ENCODE data around the gene PDIA5.

PDIA5 gene

GRCh38 chr3:123064914-123065313 is 1.9 kb upstream of the PDIA5 start:
- Histone ChIP-seq H2AFZ (ENCODE audit: low read length) (no peak overlapping the region), H4K20me1 (ENCODE audit: insufficient read depth, low read length, poor library complexity, severe bottlenecking) (peaks cover 16% of the 10 kb centered on the region), H3K4me3 (ENCODE audit: low read length, poor library complexity, severe bottlenecking) (peak overlapping the region; percentile 5), H3K9ac (ENCODE audit: low read depth, low read length, poor library complexity, severe bottlenecking) (peak overlapping the region; percentile 29), H3K9me2 (replicated peaks; ENCODE audit: low read depth, low read length) (no peaks in the 10 kb centered on the region), H3K27me3 (ENCODE audit: insufficient read depth, low read length, poor library complexity, severe bottlenecking) (no peaks in the 10 kb centered on the region), H3K9me3 (ENCODE audit: insufficient read depth, low read depth, low read length) (no peaks in the 10 kb centered on the region), H3K4me2 (ENCODE audit: low read depth, low read length, poor library complexity, severe bottlenecking) (peak overlapping the region; percentile 54), H3F3A (ENCODE audit: low read depth) (peaks cover 3% of the 10 kb centered on the region; the same call in 1 of the 2 replicates), H3K4me1 (ENCODE audit: insufficient read depth, low read length, poor library complexity, severe bottlenecking) (peaks cover 69% of the 10 kb centered on the region), H3K79me2 (ENCODE audit: insufficient read depth, low read length) (peaks cover 30% of the 10 kb centered on the region), H3K36me3 (ENCODE audit: insufficient read depth, low read length) (no peaks in the 10 kb centered on the region)
- no peak for TF ChIP-seq EZH2phosphoT487 (IDR thresholded peaks at IDR 0.05; ENCODE audit: borderline replicate concordance)
- TF ChIP-seq, protein P1, sequence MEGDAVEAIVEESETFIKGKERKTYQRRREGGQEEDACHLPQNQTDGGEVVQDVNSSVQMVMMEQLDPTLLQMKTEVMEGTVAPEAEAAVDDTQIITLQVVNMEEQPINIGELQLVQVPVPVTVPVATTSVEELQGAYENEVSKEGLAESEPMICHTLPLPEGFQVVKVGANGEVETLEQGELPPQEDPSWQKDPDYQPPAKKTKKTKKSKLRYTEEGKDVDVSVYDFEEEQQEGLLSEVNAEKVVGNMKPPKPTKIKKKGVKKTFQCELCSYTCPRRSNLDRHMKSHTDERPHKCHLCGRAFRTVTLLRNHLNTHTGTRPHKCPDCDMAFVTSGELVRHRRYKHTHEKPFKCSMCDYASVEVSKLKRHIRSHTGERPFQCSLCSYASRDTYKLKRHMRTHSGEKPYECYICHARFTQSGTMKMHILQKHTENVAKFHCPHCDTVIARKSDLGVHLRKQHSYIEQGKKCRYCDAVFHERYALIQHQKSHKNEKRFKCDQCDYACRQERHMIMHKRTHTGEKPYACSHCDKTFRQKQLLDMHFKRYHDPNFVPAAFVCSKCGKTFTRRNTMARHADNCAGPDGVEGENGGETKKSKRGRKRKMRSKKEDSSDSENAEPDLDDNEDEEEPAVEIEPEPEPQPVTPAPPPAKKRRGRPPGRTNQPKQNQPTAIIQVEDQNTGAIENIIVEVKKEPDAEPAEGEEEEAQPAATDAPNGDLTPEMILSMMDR (conservative IDR thresholded peaks at IDR 0.05; ENCODE audit: low read length), result no peak

DNA sequence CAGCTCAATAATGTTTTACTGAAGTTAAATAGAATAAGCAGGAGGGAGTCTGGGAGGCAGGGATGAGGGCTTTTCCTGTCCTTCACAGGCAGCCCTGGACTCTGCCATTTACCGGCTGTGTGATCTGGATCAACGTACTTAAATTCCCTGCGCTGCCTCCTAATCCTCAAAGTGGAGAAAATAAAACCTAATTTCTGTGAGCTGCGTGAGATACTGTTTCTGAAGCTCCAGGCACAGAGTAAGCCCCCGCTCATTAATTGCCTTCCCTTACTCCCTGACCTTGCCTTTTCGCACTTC is 278 bp upstream of the PDIA5 start:
- no peaks in the 10 kb centered on the region for H3K9me3 ChIP-seq (ENCODE audit: insufficient read depth, low read depth, low read length)
- peaks cover 82% of the 10 kb centered on the region for H3K4me1 ChIP-seq (ENCODE audit: insufficient read depth, low read length, poor library complexity, severe bottlenecking)
- no peak for TF ChIP-seq EZH2phosphoT487 (IDR thresholded peaks at IDR 0.05; ENCODE audit: borderline replicate concordance)
- TF ChIP-seq, protein P1 (conservative IDR thresholded peaks at IDR 0.05; ENCODE audit: low read length), result no peak
- peaks cover 3% of the 10 kb centered on the region; the same call in 1 of the 2 replicates for H3F3A ChIP-seq (ENCODE audit: low read depth)
- peak overlapping the region; percentile 98 for H3K4me2 ChIP-seq (ENCODE audit: low read depth, low read length, poor library complexity, severe bottlenecking)
- H4K20me1 ChIP-seq (ENCODE audit: insufficient read depth, low read length, poor library complexity, severe bottlenecking), result peaks cover 29% of the 10 kb centered on the region
- H3K4me3 ChIP-seq (ENCODE audit: low read length, poor library complexity, severe bottlenecking), result peak overlapping the region; percentile 78
- no peaks in the 10 kb centered on the region for H3K9me2 ChIP-seq (replicated peaks; ENCODE audit: low read depth, low read length)
- peak overlapping the region; percentile 86 for H3K9ac ChIP-seq (ENCODE audit: low read depth, low read length, poor library complexity, severe bottlenecking)
- no peaks in the 10 kb centered on the region for H3K27me3 ChIP-seq (ENCODE audit: insufficient read depth, low read length, poor library complexity, severe bottlenecking)
- H2AFZ ChIP-seq (ENCODE audit: low read length), result peak overlapping the region; percentile 68
- no peaks in the 10 kb centered on the region for H3K36me3 ChIP-seq (ENCODE audit: insufficient read depth, low read length)
- H3K79me2 ChIP-seq (ENCODE audit: insufficient read depth, low read length), result peaks cover 45% of the 10 kb centered on the region

DNA sequence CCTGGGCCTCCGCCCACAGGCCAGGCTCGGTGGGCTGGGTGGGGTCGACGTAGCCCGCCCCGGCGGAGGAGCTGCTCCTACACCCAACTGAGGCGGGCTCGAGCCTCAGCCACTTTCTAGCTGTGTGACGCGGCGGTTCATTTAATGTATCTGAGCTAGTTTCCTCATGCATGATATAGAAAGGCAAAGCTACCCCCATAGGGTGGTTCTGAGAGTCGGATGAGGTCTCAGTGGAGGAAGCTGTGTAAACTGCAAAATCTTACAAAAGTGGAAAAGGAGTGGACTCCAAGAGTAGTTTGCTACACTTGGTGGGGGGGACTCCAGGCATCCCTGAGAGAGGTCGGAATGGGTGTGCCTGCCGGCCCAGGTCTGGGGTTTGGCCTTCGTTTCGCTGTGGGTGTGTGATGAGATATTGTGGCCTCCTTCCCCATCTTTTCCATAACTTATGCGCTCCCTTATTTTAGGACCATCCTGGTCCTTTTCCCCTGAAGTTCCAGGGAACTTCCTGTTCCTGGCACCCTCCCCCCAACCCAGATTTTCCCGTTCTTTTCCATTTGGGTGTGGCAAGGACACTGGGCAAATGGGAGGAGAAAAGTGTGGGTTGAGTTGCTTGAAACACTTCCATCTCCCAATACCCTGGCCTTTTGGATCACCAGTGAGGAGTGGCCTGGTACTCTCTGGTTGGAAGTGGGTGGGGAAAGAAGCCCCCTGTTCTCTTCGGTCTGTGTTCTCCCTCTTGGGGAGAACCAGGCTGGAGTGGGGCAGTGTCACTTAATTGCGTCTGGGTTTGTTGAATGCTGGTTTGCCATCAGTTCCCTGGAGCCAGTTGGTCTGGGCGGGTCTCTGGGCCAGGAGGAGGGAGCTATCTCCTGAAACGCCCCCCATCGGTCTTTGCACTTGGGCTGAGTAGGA is 1.1 kb downstream of the PDIA5 start:
- H3K27me3 ChIP-seq (ENCODE audit: insufficient read depth, low read length, poor library complexity, severe bottlenecking), result no peaks in the 10 kb centered on the region

More for the DNA sequence above, 1.1 kb downstream of the PDIA5 start:
- Histone ChIP-seq H2AFZ (ENCODE audit: low read length) (peak overlapping the region; percentile 68), H3F3A (ENCODE audit: low read depth) (peaks cover 3% of the 10 kb centered on the region; the same call in 1 of the 2 replicates), H3K79me2 (ENCODE audit: insufficient read depth, low read length) (peaks cover 59% of the 10 kb centered on the region), H4K20me1 (ENCODE audit: insufficient read depth, low read length, poor library complexity, severe bottlenecking) (peaks cover 37% of the 10 kb centered on the region), H3K9me3 (ENCODE audit: insufficient read depth, low read depth, low read length) (no peaks in the 10 kb centered on the region), H3K9me2 (replicated peaks; ENCODE audit: low read depth, low read length) (no peaks in the 10 kb centered on the region), H3K4me2 (ENCODE audit: low read depth, low read length, poor library complexity, severe bottlenecking) (peak overlapping the region; percentile 98), H3K36me3 (ENCODE audit: insufficient read depth, low read length) (no peaks in the 10 kb centered on the region), H3K9ac (ENCODE audit: low read depth, low read length, poor library complexity, severe bottlenecking) (peak overlapping the region; percentile 86), H3K4me1 (ENCODE audit: insufficient read depth, low read length, poor library complexity, severe bottlenecking) (peaks cover 87% of the 10 kb centered on the region), H3K4me3 (ENCODE audit: low read length, poor library complexity, severe bottlenecking) (peak overlapping the region; percentile 78)
- TF ChIP-seq EZH2phosphoT487 (IDR thresholded peaks at IDR 0.05; ENCODE audit: borderline replicate concordance), result no peak
- TF ChIP-seq, protein P1 (conservative IDR thresholded peaks at IDR 0.05; ENCODE audit: low read length), result no peak

All from Loucy (cell line).